Measurements from ENCODE around the gene SLC38A2.

The SLC38A2 gene

GRCh38 chr12:46388427-46389021 lies 16.0 kb upstream of the SLC38A2 start:
- TF ChIP-seq JUND (IDR thresholded peaks at IDR 0.05; ENCODE audit: low read depth): 0 out of 2 replicates have a peak, but pooled peaks have one; percentile 58
- in situ Hi-C loops (cut with HindIII; ENCODE audit: low pct_unique_long_range_greater_than_20kb, low sequenced_read_pairs): no loop called here
- DNase-seq (ENCODE audit: low read depth in 1 of 2, low spot score in 1 of 2): no peak

- no peak for TF ChIP-seq JUND (IDR thresholded peaks at IDR 0.05; ENCODE audit: low read depth)
- in situ Hi-C loops (cut with HindIII; ENCODE audit: low pct_unique_long_range_greater_than_20kb, low sequenced_read_pairs): no loop called here
- DNase-seq (ENCODE audit: low read depth in 1 of 2, low spot score in 1 of 2): no peak
Observed at GRCh38 chr12:46387670-46388069, 15.1 kb upstream of the SLC38A2 start.

- DNase-seq (ENCODE audit: low read depth in 1 of 2, low spot score in 1 of 2): peak in 1 of 2 experiments; percentile 81
- in situ Hi-C loops (cut with HindIII; ENCODE audit: low pct_unique_long_range_greater_than_20kb, low sequenced_read_pairs): no loop called here
- TF ChIP-seq JUND (IDR thresholded peaks at IDR 0.05; ENCODE audit: low read depth): peak; percentile 56; the same call in 1 of the 2 replicates
Observed at GRCh38 chr12:46386877-46387629, 14.5 kb upstream of the SLC38A2 start.

GRCh38 chr12:46386360-46386867 lies 13.8 kb upstream of the SLC38A2 start:
- in situ Hi-C loops (cut with HindIII; ENCODE audit: low pct_unique_long_range_greater_than_20kb, low sequenced_read_pairs): no loop called here
- peak; percentile 88 for TF ChIP-seq JUND (IDR thresholded peaks at IDR 0.05; ENCODE audit: low read depth)
- DNase-seq (ENCODE audit: low read depth in 1 of 2, low spot score in 1 of 2): peak in 1 of 2 experiments; percentile 82

- peak in 1 of 2 experiments; percentile 77 for DNase-seq (ENCODE audit: low read depth in 1 of 2, low spot score in 1 of 2)
- no peak for TF ChIP-seq JUND (IDR thresholded peaks at IDR 0.05; ENCODE audit: low read depth)
- in situ Hi-C loops (cut with HindIII; ENCODE audit: low pct_unique_long_range_greater_than_20kb, low sequenced_read_pairs): no loop called here
Observed at GRCh38 chr12:46385438-46385837, 12.9 kb upstream of the SLC38A2 start.

- TF ChIP-seq JUND (IDR thresholded peaks at IDR 0.05; ENCODE audit: low read depth): no peak
- in situ Hi-C loops (cut with HindIII; ENCODE audit: low pct_unique_long_range_greater_than_20kb, low sequenced_read_pairs): no loop called here
- DNase-seq (ENCODE audit: low read depth in 1 of 2, low spot score in 1 of 2): no peak
Observed at GRCh38 chr12:46384451-46385309, 12.1 kb upstream of the SLC38A2 start.

- DNase-seq (ENCODE audit: low read depth in 1 of 2, low spot score in 1 of 2): peak; percentile 37 to 98
- in situ Hi-C loops (cut with HindIII; ENCODE audit: low pct_unique_long_range_greater_than_20kb, low sequenced_read_pairs): no loop called here
- TF ChIP-seq JUND (IDR thresholded peaks at IDR 0.05; ENCODE audit: low read depth): no peak; the same call in 1 of the 2 replicates
Observed at GRCh38 chr12:46383654-46384450, 11.3 kb upstream of the SLC38A2 start.

- peak; percentile 69 to 100 for DNase-seq (ENCODE audit: low read depth in 1 of 2, low spot score in 1 of 2)
- in situ Hi-C loops (cut with HindIII; ENCODE audit: low pct_unique_long_range_greater_than_20kb, low sequenced_read_pairs): no loop called here
- TF ChIP-seq JUND (IDR thresholded peaks at IDR 0.05; ENCODE audit: low read depth): peak; percentile 76
Observed at GRCh38 chr12:46382964-46383653, 10.5 kb upstream of the SLC38A2 start.

GRCh38 chr12:46382408-46382963 lies 9.9 kb upstream of the SLC38A2 start:
- TF ChIP-seq JUND (IDR thresholded peaks at IDR 0.05; ENCODE audit: low read depth): no peak
- in situ Hi-C loops (cut with HindIII; ENCODE audit: low pct_unique_long_range_greater_than_20kb, low sequenced_read_pairs): no loop called here

GRCh38 chr12:46380881-46381280 lies 8.3 kb upstream of the SLC38A2 start:
- no peak for DNase-seq (ENCODE audit: low read depth in 1 of 2, low spot score in 1 of 2)
- TF ChIP-seq JUND (IDR thresholded peaks at IDR 0.05; ENCODE audit: low read depth): no peak
- in situ Hi-C loops (cut with HindIII; ENCODE audit: low pct_unique_long_range_greater_than_20kb, low sequenced_read_pairs): no loop called here

More at GRCh38 chr12:46382408-46382963, 9.9 kb upstream of the SLC38A2 start:
- no peak for DNase-seq (ENCODE audit: low read depth in 1 of 2, low spot score in 1 of 2)

Measured in T47D (cell line).